ENCODE results near the gene P2RY6. TPM values are rescaled to one million over a fixed set of nuclear protein-coding genes. Genes with fewer than 3 reads are reported as not detected.

Gene P2RY6
- total and polyA plus RNA-seq, 10 of the 15 experiments (the other 5 are each of a cell fraction or from before 2014, with no cell fraction given) = 0.05 to 0.90 (median 0.22) TPM; not detected in 4

DNA sequence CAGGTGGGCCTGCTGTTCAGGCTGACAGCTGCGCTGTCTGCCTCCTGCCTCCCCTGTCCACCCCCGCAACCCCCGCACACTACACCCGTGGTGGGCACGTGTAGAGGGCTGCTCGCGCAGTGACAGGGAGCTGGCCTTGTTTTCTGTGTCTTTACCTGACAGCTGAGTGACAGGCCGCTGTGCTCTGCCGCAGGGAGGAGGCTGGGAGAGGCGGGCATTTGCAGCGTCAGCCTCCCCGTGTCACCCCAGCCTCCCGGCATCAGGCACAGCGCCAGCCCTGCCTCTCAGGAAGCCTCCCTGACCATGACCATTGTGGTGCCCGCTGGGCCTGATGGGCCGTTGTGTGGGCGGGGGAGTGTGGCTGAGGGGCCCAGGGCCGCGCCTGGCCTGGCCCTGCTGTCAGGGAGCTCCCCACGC, 72.1 kb downstream of the P2RY6 start:
- ATAC-seq (no peak), DNase-seq (ENCODE audit: low read depth, low spot score) (no peak), FAIRE-seq (no peak)
- intact Hi-C loops (cut with micrococcal nuclease; ENCODE audit: unreplicated experiment) = no loop called here
- no peaks in the 10 kb centered on the region for H3K9me3 ChIP-seq (replicated peaks; ENCODE audit: control insufficient read depth, insufficient read depth, low read length)
- no peak overlapping the region for H3K9ac ChIP-seq (ENCODE audit: control insufficient read depth, insufficient read depth, low read length)
- RAD21 ChIA-PET (ENCODE audit: unreplicated experiment) = no interaction called here
- in situ Hi-C loops (cut with MboI) = no loop called here
- BruUV-seq (replicated peaks) = no TSS peak
- H3K79me2 ChIP-seq (ENCODE audit: control insufficient read depth, insufficient read depth, low read length) = no peaks in the 10 kb centered on the region
- CTCF ChIA-PET = interaction anchor here (1.0 to 1.1 kb wide), 3 partner anchors 9 to 49 kb away, joined by 3 to 4 read pairs (median 3); no protein-coding TSS in a partner anchor
- 74% methylated on average over 20 of the region's 20 CpGs for WGBS (ENCODE audit: insufficient coverage, insufficient replicate concordance, low lambda C conversion rate, missing lambda C conversion rate)
- no peak for TF ChIP-seq BCL11A (IDR thresholded peaks at IDR 0.05; ENCODE audit: low read depth, low read length)
- TF ChIP-seq, protein P1, sequence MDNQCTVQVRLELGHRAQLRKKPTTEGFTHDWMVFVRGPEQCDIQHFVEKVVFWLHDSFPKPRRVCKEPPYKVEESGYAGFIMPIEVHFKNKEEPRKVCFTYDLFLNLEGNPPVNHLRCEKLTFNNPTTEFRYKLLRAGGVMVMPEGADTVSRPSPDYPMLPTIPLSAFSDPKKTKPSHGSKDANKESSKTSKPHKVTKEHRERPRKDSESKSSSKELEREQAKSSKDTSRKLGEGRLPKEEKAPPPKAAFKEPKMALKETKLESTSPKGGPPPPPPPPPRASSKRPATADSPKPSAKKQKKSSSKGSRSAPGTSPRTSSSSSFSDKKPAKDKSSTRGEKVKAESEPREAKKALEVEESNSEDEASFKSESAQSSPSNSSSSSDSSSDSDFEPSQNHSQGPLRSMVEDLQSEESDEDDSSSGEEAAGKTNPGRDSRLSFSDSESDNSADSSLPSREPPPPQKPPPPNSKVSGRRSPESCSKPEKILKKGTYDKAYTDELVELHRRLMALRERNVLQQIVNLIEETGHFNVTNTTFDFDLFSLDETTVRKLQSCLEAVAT (IDR thresholded peaks at IDR 0.05) = no peak
- TF ChIP-seq POLR2A (IDR thresholded peaks at IDR 0.05; ENCODE audit: low read depth, low read length) = no peak
- TF ChIP-seq NBN (IDR thresholded peaks at IDR 0.05) = no peak
- TF ChIP-seq, protein P2, sequence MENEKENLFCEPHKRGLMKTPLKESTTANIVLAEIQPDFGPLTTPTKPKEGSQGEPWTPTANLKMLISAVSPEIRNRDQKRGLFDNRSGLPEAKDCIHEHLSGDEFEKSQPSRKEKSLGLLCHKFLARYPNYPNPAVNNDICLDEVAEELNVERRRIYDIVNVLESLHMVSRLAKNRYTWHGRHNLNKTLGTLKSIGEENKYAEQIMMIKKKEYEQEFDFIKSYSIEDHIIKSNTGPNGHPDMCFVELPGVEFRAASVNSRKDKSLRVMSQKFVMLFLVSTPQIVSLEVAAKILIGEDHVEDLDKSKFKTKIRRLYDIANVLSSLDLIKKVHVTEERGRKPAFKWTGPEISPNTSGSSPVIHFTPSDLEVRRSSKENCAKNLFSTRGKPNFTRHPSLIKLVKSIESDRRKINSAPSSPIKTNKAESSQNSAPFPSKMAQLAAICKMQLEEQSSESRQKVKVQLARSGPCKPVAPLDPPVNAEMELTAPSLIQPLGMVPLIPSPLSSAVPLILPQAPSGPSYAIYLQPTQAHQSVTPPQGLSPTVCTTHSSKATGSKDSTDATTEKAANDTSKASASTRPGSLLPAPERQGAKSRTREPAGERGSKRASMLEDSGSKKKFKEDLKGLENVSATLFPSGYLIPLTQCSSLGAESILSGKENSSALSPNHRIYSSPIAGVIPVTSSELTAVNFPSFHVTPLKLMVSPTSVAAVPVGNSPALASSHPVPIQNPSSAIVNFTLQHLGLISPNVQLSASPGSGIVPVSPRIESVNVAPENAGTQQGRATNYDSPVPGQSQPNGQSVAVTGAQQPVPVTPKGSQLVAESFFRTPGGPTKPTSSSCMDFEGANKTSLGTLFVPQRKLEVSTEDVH (IDR thresholded peaks at IDR 0.05; ENCODE audit: low read depth, partially characterized antibody) = no peak
- TF ChIP-seq JUNB (IDR thresholded peaks at IDR 0.05) = no peak
- TF ChIP-seq ZNF24 (IDR thresholded peaks at IDR 0.05) = no peak
- TF ChIP-seq YBX1 (IDR thresholded peaks at IDR 0.05) = no peak
- no peak for TF ChIP-seq EP300 (IDR thresholded peaks at IDR 0.05; ENCODE audit: borderline replicate concordance in 1 of 2, control insufficient read depth in 1 of 2, low read depth in 2 of 2, low read length in 2 of 2)
- TF ChIP-seq HDAC2 (IDR thresholded peaks at IDR 0.05) = no peak
- TF ChIP-seq MEF2B (IDR thresholded peaks at IDR 0.05; ENCODE audit: partially characterized antibody, poor library complexity, severe bottlenecking) = no peak
- no peak for TF ChIP-seq SMC3 (IDR thresholded peaks at IDR 0.05; ENCODE audit: borderline replicate concordance, low read length)
- H3K36me3 ChIP-seq (ENCODE audit: control insufficient read depth in 2 of 2, insufficient read depth in 2 of 2, low read length in 1 of 2) = no peaks in the 10 kb centered on the region; a peak in 1 of 4 replicates
- POLR2A ChIA-PET = interaction anchor here (0.5 kb wide), 1 partner anchor 290 kb away, joined by 4 read pairs; no protein-coding TSS in a partner anchor
- H4K20me1 ChIP-seq (ENCODE audit: control insufficient read depth, insufficient read depth) = no peaks in the 10 kb centered on the region
- H2AFZ ChIP-seq (ENCODE audit: control insufficient read depth, low read depth, low read length) = no peak overlapping the region
- no peaks in the 10 kb centered on the region for H3K4me1 ChIP-seq (ENCODE audit: control insufficient read depth, insufficient read depth, low read length)
- no peaks in the 10 kb centered on the region for H3K27me3 ChIP-seq (replicated peaks in 1 of 2; ENCODE audit: control insufficient read depth in 2 of 2, insufficient read depth in 2 of 2, low read length in 1 of 2)
- SMC1A ChIA-PET (ENCODE audit: uncharacterized antibody, unreplicated experiment) = no interaction called here
- no peak overlapping the region for H3K4me3 ChIP-seq
- no peak overlapping the region for H3K27ac ChIP-seq (ENCODE audit: control insufficient read depth, insufficient read depth)
- H3K4me2 ChIP-seq (ENCODE audit: control insufficient read depth, insufficient read depth) = no peak overlapping the region
